Measurements from ENCODE around the gene WHRN. TPM values are rescaled to one million over a fixed set of nuclear protein-coding genes. Genes with fewer than 3 reads are reported as not detected.
A peak's percentile ranks its signal among the peaks of the same experiment; 100 is the strongest.

The WHRN gene
- total RNA-seq, 4 donors from 2014 or later: 5.4 to 23.6 (median 8.5) TPM

GRCh38 chr9:114515528-114515927, 10.3 kb upstream of the WHRN start:
- Histone ChIP-seq H3K36me3 (no peaks in the 10 kb centered on the region), H3K4me1 (peaks cover 0 to 14% (median 3%) of the 10 kb centered on the region in 4 donors), H3K4me3 (no peak overlapping the region), H3K27me3 (no peaks in the 10 kb centered on the region), H3K9me3 (no peaks in the 10 kb centered on the region), H3K27ac (no peak overlapping the region)
- WGBS, 2 donors (ENCODE audit: low coverage in 1 of 2): 67 to 87% methylated on average over 3 of the region's 3 CpGs
- in situ Hi-C loops (cut with MboI; ENCODE audit: low pct_ligation_motif_present in 1 of 4, low pct_unique_long_range_greater_than_20kb in 1 of 4, low sequenced_read_pairs in 3 of 4): no loop called here
- DNase-seq: no peak
- TF ChIP-seq POLR2A (IDR thresholded peaks at IDR 0.05) (no peak), POLR2AphosphoS5 (IDR thresholded peaks at IDR 0.05) (no peak), CTCF (IDR thresholded peaks at IDR 0.05) (no peak), EP300 (IDR thresholded peaks at IDR 0.05; ENCODE audit: low read depth) (no peak)
- intact Hi-C loops (cut with DNase I; ENCODE audit: low total_unique reads): no loop called here

GRCh38 chr9:114513959-114514267, 8.6 kb upstream of the WHRN start:
- WGBS, 2 donors (ENCODE audit: low coverage in 1 of 2): 83 to 85% methylated on average over 1 of the region's 1 CpG
- no peak for TF ChIP-seq POLR2AphosphoS5 (IDR thresholded peaks at IDR 0.05)
- no peak for TF ChIP-seq POLR2A (IDR thresholded peaks at IDR 0.05)
- TF ChIP-seq EP300 (IDR thresholded peaks at IDR 0.05; ENCODE audit: low read depth): no peak
- no peak for TF ChIP-seq CTCF (IDR thresholded peaks at IDR 0.05)
- Histone ChIP-seq H3K4me1 (peaks cover 0 to 14% (median 3%) of the 10 kb centered on the region in 4 donors), H3K9me3 (no peaks in the 10 kb centered on the region), H3K4me3 (no peak overlapping the region), H3K36me3 (no peaks in the 10 kb centered on the region), H3K27me3 (no peaks in the 10 kb centered on the region), H3K27ac (peak overlapping the region in 1 of 4 donors; percentile 73)
- DNase-seq: no peak
- in situ Hi-C loops (cut with MboI; ENCODE audit: low pct_ligation_motif_present in 1 of 4, low pct_unique_long_range_greater_than_20kb in 1 of 4, low sequenced_read_pairs in 3 of 4): no loop called here
- intact Hi-C loops (cut with DNase I; ENCODE audit: low total_unique reads): no loop called here

- H3K27me3 ChIP-seq: no peaks in the 10 kb centered on the region
- peaks cover 0 to 14% (median 3%) of the 10 kb centered on the region in 4 donors for H3K4me1 ChIP-seq
- TF ChIP-seq POLR2AphosphoS5 (IDR thresholded peaks at IDR 0.05): no peak
- no peak for TF ChIP-seq POLR2A (IDR thresholded peaks at IDR 0.05)
- TF ChIP-seq EP300 (IDR thresholded peaks at IDR 0.05; ENCODE audit: low read depth): no peak
- TF ChIP-seq CTCF (IDR thresholded peaks at IDR 0.05): no peak
- H3K36me3 ChIP-seq: no peaks in the 10 kb centered on the region
- in situ Hi-C loops (cut with MboI; ENCODE audit: low pct_ligation_motif_present in 1 of 4, low pct_unique_long_range_greater_than_20kb in 1 of 4, low sequenced_read_pairs in 3 of 4) (no loop called here), intact Hi-C loops (cut with DNase I; ENCODE audit: low total_unique reads) (no loop called here)
- WGBS, 2 donors (ENCODE audit: low coverage in 1 of 2): 56 to 69% methylated on average over 8 to 10 of the region's 10 CpGs
- no peaks in the 10 kb centered on the region for H3K9me3 ChIP-seq
- peak; percentile 29 for DNase-seq
- peak overlapping the region in 3 of 4 donors; percentile 35 to 73 (median 50) for H3K27ac ChIP-seq
- H3K4me3 ChIP-seq: no peak overlapping the region
Observed at GRCh38 chr9:114513055-114513958, 8.0 kb upstream of the WHRN start.

- peaks cover 0 to 14% (median 3%) of the 10 kb centered on the region in 4 donors for H3K4me1 ChIP-seq
- intact Hi-C loops (cut with DNase I; ENCODE audit: low total_unique reads) (no loop called here), in situ Hi-C loops (cut with MboI; ENCODE audit: low pct_ligation_motif_present in 1 of 4, low pct_unique_long_range_greater_than_20kb in 1 of 4, low sequenced_read_pairs in 3 of 4) (no loop called here)
- TF ChIP-seq POLR2AphosphoS5 (IDR thresholded peaks at IDR 0.05): peak in 1 of 3 donors; percentile 17
- TF ChIP-seq EP300 (IDR thresholded peaks at IDR 0.05; ENCODE audit: low read depth): peak; percentile 4
- no peak for TF ChIP-seq CTCF (IDR thresholded peaks at IDR 0.05)
- H3K9me3 ChIP-seq: no peaks in the 10 kb centered on the region
- H3K27me3 ChIP-seq: no peaks in the 10 kb centered on the region
- peak overlapping the region in 3 of 4 donors; percentile 41 to 73 (median 50) for H3K27ac ChIP-seq
- no peak overlapping the region for H3K4me3 ChIP-seq
- DNase-seq: peak; percentile 23
- no peaks in the 10 kb centered on the region for H3K36me3 ChIP-seq
- 47 to 54% methylated on average over 8 to 12 of the region's 12 CpGs for WGBS, 2 donors (ENCODE audit: low coverage in 1 of 2)
Observed at GRCh38 chr9:114511978-114512874, 7.0 kb upstream of the WHRN start.

Data from transverse colon (tissue), 4 donors.